Cardiac fibroblast (primary cell): ENCODE data around the gene SBSN.

Experiments
- DNase-seq, 2 donors: peaks; one replicate each; pipeline versions ENCODE4 v3.0.0 to v3.0.0-alpha.2; 2010; ENCODE audit warnings: low read depth in 2 of 2
- H3K4me3 ChIP-seq, 2 donors: replicated peaks in 1 of 2; 1 replicate in 1 of 2; 2 replicates in 1 of 2; pipeline ENCODE4 v1.5.1; 2011; ENCODE audit warnings: low read depth in 2 of 2, low read length in 2 of 2, mild to moderate bottlenecking in 2 of 2, moderate library complexity in 1 of 2
- TF ChIP-seq, protein P1 (sequence below): IDR thresholded peaks from one replicate; pipeline ENCODE4 v1.5.1; 2011; ENCODE audit warnings: low read depth, mild to moderate bottlenecking, low read length, inconsistent platforms

Gene SBSN

DNA sequence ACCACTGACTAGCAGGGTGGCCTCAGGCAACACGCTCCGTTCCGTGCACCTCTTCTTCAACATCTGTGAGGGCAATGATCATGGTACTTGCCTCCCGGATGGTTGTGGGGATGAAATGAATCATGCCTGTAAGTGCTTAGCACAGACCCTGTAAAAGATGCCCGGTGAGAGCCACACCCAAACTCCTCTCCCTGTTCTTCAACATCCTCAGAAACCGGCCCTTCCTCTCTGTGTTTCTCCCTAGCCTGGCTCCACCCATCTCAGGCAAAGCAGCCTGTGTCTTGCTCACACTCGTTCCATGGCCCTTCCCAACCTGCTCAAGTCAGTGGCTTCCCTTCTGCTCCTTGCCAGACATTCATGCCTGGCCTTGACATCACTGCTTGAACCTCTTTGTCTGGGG lies 8.8 kb downstream of the SBSN start:
- TF ChIP-seq, protein P1, sequence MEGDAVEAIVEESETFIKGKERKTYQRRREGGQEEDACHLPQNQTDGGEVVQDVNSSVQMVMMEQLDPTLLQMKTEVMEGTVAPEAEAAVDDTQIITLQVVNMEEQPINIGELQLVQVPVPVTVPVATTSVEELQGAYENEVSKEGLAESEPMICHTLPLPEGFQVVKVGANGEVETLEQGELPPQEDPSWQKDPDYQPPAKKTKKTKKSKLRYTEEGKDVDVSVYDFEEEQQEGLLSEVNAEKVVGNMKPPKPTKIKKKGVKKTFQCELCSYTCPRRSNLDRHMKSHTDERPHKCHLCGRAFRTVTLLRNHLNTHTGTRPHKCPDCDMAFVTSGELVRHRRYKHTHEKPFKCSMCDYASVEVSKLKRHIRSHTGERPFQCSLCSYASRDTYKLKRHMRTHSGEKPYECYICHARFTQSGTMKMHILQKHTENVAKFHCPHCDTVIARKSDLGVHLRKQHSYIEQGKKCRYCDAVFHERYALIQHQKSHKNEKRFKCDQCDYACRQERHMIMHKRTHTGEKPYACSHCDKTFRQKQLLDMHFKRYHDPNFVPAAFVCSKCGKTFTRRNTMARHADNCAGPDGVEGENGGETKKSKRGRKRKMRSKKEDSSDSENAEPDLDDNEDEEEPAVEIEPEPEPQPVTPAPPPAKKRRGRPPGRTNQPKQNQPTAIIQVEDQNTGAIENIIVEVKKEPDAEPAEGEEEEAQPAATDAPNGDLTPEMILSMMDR = no peak
- peak; percentile 38 to 47 for DNase-seq
- no peak overlapping the region for H3K4me3 ChIP-seq

DNA sequence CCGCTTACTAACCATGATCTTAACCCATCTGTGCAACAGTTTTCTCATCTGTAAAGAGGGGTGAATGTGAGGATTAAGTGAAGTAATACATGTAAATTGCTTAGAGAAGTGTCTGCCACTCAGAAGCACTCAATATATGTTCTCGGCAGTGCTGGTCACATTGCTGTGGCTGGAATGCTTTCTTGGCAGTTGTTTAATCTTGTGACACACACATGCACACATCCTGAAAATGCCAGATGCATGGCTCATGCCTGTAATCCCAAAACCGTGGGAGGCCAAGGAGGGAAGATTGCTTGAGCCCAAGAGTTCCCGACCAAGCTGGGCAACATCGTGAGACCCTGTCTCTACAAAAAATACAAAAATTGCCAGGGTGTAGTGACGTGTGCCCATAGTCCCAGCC lies 9.8 kb downstream of the SBSN start:
- no peak overlapping the region for H3K4me3 ChIP-seq
- DNase-seq = peak; percentile 96 to 97
- TF ChIP-seq, protein P1 = no peak

GRCh38 chr19:35517342-35517741 lies 10.8 kb downstream of the SBSN start:
- H3K4me3 ChIP-seq = no peak overlapping the region
- TF ChIP-seq, protein P1 = no peak
- DNase-seq = no peak

DNA sequence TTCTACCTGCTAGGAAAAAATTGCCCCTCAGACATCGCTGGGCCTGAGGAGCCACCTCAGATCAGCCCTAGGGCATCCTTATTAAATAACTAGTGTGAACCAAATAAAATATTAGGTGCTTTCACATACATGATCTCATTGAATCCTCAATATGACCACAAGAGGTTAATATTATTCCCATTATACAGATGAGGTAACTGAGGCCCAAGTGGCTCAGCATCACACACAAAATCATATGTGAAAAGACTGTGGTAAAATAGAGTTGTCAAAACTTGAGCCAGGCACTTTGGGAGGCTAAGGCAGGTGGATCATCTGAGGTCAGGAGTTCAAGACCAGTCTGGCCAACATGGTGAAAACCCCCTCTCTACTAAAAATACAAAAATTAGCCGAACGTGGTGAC lies 11.8 kb downstream of the SBSN start:
- H3K4me3 ChIP-seq = no peak overlapping the region
- TF ChIP-seq, protein P1 = no peak
- DNase-seq = no peak

DNA sequence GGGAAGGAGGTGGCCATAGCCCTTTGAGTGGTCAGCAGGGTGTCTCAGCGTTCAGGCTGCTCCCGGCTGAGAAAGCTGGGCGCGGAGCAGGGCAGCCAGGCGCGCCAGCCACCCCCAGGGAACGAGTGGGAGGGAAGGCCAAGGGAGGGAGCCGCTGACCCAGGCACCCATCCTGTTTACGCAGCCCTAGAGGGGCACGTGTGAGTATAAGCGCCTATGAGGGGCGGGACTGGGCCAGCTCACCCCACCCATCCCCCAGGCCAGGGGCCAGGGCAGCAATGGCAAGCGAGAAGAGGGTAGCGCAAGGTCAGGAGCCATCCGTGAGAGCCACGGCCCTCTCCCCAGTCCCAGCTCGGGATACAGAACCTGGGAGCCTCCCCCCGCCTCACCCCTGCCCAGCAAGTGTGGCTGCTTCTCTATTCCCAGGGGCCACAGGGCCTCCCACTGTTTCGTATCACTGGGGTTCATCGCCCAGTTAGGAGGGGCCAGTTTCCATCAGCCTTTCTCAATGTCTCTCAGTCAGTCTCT lies 13.8 kb downstream of the SBSN start:
- H3K4me3 ChIP-seq = no peak overlapping the region
- peak; percentile 32 to 87 for DNase-seq

GRCh38 chr19:35513628-35514281 lies 14.4 kb downstream of the SBSN start, which contains the start of gene DMKN:
DMKN (minus strand) TSS chr19:35513649; CDS start chr19:35513475, 174 bp downstream.
- no peak within 1 kb of the TSS for H3K4me3 ChIP-seq
- peak; percentile 71 to 79 for DNase-seq
- TF ChIP-seq, protein P1 = no peak

More for the DNA sequence above, 13.8 kb downstream of the SBSN start:
- TF ChIP-seq, protein P1 = no peak
